NCI-H345 treated with DMSO at 0.1 percent for 48 hours (cell line): ENCODE results near the gene MCTP2.

Experiments
- DNase-seq: peaks from one replicate; lab custom pipeline; 2025; ENCODE audit not compliant: unreplicated experiment; lab: John Stamatoyannopoulos, UW

The MCTP2 gene

DNA sequence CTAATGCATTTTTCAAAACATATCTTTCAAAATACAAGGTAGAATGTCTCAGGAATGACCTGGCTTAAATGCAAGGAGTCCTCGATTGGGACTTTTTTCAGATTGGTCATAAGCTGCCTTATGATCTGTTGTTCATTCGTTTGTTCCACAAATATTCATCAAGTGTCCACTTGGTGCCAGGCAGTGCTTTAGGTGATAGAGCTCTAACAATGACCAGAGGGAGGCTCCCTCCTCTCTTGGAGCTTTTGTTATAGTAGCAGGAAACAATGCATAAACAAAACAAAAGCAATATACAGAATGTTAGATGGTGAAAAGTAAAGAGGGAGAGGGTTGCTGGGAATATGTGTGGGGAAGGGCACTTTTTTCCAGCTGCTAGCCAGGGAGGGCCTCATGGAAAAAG is 156.1 kb downstream of the MCTP2 start:
- no peak for DNase-seq

DNA sequence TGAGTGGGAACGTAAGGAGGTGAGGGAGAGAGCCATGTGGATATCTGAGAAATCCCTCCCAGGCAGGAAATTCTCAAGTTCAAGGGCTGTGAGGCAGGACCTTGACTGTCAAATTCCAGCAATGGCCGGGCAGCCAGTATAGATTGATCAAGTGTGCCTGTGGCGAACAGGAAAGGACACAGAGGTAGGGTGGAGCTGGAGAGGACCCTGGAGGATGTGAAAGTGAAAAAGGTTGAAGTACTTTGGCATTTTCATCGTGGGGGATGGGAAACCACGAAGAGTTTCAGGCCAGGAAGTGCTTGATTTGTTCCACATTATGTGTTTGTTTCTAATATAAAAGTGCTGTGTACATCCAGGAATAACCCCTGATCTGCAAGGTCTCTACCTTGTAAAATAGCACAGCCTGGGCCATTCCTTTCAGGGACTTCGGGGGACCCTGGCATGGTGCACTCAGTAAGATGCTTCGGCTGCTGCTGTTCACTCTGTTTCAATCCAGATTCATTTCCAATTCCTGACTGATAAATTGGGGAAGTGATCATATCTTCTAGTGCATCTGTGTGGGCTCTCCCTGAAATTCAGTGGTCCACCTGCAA is 156.6 kb downstream of the MCTP2 start:
- no peak for DNase-seq

DNA sequence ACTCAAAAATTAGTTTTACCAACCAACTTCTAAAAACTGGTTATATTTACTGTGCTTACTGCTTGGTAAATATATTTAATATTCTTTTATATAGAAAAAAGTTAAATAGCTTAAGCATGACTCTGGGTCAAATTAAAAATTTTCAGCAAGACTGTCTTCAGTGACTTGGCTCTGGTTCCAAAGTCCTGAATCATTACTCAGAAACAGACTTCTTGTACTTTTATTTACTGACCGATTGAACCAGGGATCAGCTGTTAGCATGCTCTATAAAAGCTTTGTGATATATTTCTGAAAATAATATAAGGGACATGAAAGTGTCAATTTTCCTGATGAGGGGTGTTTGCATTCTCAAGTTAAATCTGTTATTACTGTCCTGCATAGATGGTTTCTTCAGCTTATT is 164.3 kb downstream of the MCTP2 start:
- DNase-seq: no peak

DNA sequence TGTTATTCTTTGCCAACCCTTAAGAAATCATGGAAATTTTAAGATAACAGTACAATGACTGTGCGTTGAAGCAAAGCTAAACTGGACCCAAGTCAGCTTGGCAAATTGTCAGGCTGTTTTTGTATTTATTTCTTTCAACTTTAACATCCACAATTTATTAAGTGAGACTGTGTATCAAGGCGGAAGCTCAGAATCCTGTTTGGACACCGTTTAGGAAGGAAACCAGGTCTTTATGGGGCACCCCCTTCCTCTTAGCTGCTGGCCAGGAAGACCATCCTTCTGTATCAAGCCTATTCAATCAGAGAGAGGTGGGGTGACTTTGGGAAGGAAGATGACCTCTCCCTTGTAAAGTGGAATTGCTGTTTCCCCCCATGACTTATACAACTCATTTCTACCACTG is 166.0 kb downstream of the MCTP2 start:
- no peak for DNase-seq

DNA sequence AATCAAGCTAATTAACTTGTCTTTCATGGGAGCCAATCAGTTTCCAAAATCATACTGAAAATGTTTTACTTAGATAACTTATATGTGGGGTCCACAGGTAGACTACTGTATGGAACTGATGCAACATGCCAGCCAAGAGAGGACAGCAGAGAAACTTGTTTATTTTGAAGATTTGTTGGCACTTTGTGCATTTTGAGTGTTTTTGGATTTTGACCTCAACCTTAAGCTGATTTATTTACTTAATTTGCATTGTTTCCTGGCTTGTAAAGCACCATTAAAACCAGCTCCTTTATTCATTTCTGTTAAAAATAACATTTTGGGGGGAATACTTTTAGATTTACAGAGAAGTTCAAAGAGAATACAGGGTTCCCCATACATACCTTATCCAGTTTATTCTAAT is 166.6 kb downstream of the MCTP2 start:
- DNase-seq: no peak

DNA sequence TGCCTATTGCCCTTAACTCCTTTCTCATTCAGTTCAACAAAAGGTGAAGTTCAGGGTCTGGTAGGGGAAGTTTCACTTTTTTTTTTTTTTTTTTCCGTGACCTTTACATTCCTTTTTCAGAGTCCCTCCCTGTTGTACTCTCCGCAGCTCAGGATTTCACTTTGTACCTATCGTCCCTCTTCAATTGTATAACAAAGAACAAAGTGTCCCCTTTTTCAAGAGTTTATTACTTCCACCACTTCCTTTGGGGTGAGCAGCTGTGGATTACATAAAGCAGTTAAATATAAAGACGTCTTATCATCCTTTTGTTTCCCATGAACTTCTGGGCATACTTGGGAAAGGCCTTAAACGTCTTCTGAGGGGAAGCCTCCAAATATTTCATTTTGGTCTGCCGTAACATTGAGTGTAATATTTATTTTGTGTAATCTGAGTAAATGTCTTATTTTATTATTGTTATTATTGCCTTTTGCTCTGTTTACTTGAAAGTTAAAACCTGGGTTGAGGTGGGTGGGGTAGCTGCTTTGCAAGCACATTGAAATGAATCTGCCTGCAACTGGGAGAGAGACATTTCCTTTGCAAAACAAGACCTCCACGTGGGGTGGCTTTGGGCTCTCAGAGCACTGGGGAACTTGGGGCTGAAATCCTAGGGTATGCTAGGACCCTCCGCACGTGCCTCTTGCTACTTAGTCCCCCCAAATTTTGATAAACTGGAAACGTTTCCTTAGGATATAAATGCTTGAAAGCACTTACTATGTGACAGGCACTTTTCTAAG is 169.4 kb downstream of the MCTP2 start:
- DNase-seq: no peak

DNA sequence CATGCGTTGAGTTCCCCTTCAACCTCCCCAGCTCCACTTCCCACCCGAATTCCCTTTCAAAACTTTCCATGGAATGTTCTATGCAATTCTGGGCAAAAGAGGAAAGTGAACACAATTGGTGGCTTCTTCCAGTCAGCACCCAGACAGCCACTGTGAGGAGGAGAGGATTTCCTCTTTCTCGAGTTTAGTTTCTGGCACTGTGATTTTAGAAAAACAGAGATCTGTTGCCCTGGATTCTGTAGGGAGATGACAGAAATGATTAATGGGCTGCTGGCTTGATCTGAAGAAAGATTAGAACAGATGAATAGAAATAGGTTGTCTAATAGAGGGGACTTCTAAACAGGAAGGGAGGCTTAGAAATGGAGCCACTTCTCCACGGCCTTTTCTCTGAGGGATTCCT is 172.0 kb downstream of the MCTP2 start:
- no peak for DNase-seq

DNA sequence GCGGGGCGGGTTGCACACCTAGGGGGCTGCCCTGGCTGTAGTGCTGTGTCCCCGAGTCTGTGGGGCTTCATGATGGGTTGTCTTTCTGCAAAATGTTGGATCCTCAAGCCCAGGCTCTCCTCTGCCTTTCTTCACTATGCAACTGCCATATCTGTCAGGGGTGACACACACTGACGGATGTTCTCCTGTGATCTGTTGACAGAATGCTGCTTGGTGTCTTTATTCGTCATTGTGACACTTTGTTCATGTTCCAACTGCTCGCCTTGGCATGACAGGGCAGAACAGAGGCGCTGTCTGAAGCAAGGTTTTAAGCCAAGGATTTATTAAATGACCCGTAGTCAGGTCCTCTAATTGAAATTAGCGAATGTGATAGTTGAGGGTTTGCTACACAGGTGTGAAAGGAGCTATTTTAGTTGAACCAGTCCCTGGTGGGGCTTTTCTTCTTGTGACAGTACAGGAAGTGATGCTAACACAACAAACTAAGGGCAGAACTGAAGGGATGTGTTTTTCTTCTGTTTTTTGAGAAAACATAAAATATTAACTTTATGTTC is 173.4 kb downstream of the MCTP2 start:
- no peak for DNase-seq

DNA sequence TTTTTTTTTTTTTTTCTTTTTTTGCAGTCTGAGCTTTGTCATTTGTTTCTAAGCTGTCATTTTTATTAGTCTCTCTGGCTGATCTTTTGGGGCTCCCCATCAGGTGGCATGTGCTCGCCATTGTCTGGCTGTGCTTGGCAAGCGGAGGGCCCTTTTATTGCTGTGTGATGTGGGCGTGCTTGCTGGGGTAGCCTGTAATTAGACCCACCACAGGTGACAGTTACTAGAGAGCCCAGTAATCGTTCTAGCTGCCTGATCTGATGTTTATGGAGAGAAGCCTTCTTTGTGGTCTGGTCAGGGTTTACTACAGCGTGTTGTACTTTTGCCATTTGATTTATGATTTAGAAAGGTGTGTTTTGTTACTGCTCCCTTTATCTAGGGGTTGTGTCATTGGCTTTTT is 179.9 kb downstream of the MCTP2 start:
- DNase-seq: peak; percentile 84

DNA sequence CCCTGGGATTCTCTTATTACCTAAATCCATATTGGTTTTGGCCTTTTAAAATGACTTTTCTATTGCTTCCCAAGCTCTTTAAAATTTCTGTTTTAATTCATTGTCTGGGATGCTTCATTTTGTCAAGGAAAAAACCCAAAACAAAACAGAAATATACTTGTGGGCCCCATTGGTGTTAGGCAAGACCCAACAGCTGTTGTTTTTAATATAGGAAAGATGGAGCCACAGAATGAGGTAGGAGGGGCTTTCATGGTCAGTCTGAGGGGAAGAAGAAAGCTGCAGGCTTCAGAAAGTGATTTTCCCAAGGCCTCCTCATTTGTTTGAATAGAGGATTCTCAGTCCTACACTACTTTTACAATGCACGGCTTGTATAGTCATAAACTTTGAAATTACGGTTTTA is 180.5 kb downstream of the MCTP2 start:
- no peak for DNase-seq

DNA sequence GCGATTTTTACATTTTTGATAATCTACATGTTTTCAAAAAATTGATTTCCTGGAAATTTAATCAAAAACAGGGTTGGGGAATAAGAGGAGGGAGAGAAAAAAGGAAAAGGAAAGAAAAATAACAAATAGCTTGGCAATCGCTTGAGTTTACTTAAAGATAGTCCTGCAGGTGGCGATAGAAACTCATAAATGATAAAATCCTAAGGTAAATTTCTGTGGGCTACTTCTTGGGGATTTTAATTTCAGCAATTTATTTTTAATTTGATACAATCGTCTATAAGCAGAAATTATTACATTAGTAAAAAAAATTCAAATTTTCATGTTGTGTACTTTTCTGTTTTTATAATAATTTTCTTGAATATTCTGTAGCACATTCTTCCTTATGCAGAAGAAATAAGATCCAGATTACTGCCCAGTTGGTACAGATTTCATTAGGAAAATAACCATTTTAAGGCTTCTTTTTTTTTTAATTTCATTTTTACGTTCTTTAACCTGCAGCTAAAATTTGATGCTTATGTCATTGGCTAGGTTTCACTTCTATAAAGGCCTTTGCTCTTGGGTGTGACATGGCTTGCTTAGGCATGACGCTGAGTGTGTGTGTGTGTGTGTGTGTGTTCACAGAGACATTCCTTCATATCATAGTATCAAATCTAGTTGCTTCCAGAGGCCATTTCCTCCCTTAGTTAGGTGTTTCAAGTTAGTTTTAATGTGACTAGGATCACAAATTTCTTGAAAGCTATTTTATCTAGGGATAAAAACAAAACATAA is 181.8 kb downstream of the MCTP2 start:
- no peak for DNase-seq

DNA sequence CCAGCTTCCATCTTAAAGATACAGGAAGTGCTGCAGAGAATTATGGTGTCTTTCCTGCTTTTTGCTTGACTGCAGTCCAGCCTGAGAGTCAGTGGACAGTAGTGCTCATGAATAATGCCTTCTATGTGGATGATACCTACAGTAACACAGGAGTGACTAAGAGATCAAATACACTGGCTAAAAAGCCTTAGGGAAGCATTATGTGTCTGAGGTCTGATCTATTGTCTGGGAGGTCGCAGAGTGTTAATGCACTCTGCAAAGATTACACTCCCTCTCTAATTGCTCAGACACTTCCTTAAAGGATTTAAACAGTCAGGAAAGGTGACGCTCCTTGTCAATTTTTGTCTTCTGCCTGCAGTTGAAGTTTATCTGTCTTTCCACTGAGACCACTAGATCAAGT is 183.6 kb downstream of the MCTP2 start:
- no peak for DNase-seq

DNA sequence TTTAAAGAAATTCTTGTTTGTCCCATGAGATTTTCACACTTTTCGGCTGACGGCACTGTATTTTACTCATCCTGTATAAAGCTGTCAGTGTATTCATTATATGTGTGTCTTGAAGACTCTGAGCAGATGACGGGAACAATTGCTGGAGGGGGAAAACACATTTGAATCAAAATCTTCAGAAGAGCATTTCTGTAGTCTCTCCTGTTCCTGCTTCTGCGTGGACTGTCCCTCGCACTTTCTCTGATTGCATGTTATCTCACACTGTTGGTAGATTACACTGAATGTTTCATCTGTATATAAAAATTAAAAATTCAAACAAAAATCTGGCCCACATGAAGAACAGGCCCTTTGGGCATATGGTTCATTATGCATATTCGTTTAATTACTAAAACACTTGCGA is 184.9 kb downstream of the MCTP2 start:
- DNase-seq: no peak

DNA sequence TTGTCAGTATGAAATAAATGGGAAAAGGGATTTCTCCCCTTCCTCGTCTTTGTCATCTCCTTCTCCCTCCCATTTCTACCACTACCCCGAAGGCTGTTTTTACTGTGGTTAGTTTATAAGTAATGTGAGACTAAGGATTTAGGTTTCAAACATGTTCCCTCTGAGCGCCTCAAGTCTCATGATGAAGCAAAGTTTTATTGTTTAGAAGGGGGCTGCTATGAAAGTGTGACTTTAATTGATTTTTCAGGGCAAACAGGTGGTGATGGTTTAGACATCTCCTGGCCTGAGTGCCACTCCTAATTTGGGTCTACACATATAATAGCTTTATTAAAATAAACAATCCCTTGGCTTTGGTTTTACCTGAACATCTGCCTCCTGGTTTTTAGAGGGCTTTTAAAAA is 185.5 kb downstream of the MCTP2 start:
- DNase-seq: no peak

DNA sequence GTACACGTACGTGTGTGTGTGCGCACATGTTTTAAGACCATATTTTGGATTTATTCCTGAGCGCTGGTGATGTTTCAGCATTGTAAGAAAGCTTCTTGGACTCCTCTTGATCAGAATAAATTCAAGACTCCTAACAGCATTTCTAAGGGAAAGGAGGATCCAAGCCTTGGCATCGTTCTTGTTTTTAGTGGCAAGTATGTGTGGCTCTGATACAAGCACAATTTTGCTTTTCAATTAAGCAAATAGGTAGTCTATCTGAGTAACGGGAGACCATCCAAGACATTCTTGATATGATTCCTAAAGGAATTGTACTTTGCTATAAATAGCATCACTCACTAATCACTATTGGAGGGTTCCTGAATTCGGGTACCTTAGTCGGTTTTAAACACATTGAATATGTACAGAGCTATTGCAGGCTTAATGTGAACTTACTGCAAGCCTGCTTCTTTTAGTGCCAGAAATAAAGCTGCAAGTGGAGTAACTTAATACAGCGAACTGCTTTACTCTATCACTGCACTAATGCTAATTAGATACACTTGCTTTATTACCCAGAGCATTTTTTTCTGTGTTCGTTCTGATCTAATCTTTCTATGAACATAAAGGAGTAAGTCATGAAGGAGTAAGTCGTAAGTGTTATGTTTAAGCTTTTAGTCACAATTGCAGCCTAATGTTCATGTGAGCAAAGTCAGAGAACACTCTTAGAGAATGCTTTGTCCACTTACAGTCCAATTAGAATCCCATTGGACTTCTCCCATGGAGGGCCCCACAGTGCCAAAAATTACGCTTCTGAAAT is 186.3 kb downstream of the MCTP2 start:
- DNase-seq: no peak

DNA sequence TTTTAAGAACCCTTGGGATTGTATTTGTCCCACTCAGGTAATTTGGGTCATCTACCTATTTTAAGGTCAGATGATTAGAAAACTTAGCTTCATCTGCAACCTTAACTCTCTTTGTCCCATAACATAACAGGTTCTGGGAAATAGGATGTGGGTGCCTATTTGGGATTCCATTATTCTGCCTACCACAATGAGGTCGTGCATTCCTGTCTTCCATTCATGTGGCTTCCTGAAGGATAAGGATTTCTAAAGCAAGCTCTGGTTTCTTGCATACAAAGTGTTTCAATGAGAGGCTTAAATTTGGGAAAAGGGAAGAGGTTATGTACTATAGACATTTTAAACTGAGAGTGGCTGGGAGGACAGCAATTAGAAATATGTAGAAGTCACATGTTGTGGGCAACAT is 190.3 kb downstream of the MCTP2 start:
- no peak for DNase-seq

DNA sequence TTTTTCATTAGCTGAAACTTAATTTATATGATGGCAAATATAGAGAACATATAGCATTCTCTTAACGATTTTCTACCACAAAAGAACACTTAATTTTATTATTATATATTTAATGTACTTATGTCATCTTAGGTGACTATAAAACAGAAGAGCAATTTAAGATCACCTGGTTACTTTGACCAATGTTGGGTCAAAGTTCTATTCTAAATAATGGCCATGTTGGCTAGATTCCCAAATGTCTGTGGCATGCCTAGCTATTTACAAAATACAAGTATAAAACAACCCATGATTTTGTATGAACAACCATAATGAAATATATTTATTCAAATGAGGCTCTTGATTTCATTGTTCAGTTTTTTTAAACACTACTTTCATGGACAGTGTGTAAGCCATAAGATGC is 200.9 kb downstream of the MCTP2 start:
- DNase-seq: no peak

DNA sequence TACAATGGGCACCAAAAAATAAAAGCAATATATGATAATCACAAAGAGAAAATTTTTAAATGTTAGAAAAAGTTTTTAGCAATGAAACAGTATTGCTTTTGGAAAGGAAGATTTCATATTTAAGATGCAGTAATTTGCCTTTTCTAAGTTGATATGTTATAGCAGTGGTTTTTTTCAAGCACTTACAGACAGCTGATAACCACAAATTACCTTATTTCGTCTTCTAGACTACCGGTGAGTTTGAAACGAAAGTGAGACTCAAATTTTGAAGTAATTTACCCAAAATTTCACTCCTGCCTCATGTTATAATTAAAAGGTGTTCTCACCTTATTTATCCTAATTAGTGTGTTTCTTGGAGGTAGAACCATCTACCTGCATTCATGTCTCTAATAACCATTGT is 207.8 kb downstream of the MCTP2 start:
- DNase-seq: no peak

DNA sequence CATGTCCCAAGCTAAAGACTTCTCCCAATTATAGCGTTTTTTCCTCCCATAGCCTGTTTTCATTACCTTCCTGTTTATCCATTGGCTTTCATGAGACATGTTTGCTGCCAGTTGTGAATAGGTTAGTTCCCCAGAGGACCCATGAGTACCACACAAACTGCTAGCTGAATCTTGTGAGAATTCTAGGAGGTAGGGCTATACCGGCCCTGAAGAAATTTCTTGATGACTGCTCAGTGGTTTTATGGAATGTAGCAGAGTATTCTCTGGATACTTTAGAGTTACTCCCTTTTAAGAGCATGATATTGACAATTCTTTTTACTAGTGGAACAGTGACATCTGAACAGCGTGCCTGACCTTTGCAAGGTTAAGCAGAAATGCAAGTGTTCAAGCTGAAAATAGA is 210.4 kb downstream of the MCTP2 start:
- no peak for DNase-seq

DNA sequence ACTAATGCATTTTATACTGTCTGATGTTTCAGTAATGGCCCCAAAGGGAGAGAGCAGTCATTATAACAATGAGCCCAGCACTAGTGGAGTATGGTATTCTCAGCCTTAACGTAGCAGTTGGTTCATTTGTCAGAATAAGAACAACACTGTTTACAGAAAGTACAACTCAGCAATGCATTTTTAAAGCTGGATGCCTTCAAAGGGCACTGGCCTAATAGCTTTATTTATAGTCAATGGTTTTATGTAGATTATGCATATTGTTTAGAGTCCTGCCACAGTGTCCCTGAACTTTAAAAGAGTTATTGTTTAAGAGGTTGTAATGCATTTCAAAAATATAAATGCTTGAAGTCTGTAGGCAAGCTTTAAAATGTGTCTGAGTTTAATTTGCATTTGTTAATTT is 211.1 kb downstream of the MCTP2 start:
- DNase-seq: no peak

DNA sequence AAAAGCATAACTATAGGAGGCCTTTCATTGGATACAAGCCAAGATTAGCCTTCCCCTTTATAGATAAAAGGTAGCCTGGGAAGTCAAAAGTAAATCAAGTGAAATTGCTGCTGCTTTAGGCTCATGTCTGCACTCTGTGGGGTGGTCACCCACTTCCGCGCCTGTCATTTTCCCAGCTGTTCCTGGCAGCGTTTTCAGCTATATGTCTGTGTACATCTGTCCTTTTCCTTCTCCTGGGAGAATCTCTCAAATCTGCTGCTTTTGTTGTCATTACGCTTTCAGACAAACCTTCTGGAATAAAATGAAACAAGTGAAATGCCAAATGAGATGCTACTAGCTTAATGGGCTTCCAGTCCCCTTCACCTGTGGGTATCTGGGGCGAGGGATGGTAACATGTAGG is 211.8 kb downstream of the MCTP2 start:
- no peak for DNase-seq
